SK-N-SH treated with all-trans-retinoic acid at 6 μM for 48 hours (cell line): ENCODE measurements around the gene DCAF16.

Experiments used
- ESRRG ChIP-seq: fragments of 250-450 bp; sonication (Bioruptor Pico); IDR thresholded peaks from 2 replicates; pipeline ENCODE4 v1.6.1; 2021; ENCODE audit warnings: mild to moderate bottlenecking
- TCF4 ChIP-seq: fragments of 250-450 bp; sonication (Bioruptor Pico); IDR thresholded peaks from 2 replicates; pipeline ENCODE4 v1.8.0; 2021; ENCODE audit warnings: mild to moderate bottlenecking, moderate library complexity, borderline replicate concordance
- TF ChIP-seq, protein P1 (sequence below): fragments of 250-450 bp; sonication (Bioruptor Pico); IDR thresholded peaks from 2 replicates; pipeline ENCODE4 v1.5.1; 2021; ENCODE audit warnings: mild to moderate bottlenecking, moderate library complexity

DNA sequence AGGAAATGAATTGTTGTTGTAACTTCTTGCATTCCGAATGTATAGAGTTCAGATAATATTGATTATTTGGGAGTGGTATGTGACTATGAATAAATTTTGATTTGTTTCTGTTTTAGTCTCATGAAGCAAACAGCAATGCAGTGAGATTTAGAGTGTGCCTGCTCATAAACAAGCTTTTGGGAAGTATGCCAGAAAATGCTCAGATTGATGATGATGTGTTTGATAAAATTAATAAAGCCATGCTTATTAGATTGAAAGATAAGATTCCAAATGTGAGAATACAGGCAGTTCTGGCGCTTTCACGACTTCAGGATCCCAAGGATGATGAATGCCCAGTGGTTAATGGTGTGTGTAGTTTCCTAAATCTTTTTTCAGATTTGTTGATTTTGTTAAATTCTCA is 2.2 kb upstream of the DCAF16 start:
- TF ChIP-seq, protein P1, sequence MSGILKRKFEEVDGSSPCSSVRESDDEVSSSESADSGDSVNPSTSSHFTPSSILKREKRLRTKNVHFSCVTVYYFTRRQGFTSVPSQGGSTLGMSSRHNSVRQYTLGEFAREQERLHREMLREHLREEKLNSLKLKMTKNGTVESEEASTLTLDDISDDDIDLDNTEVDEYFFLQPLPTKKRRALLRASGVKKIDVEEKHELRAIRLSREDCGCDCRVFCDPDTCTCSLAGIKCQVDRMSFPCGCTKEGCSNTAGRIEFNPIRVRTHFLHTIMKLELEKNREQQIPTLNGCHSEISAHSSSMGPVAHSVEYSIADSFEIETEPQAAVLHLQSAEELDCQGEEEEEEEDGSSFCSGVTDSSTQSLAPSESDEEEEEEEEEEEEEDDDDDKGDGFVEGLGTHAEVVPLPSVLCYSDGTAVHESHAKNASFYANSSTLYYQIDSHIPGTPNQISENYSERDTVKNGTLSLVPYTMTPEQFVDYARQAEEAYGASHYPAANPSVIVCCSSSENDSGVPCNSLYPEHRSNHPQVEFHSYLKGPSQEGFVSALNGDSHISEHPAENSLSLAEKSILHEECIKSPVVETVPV (CRISPR knock-in tag): no peak
- TF ChIP-seq TCF4 (CRISPR knock-in tag): no peak
- TF ChIP-seq ESRRG (CRISPR knock-in tag): no peak
